ENCODE results near the gene G0S2.

GRCh38 chr1:209628618-209629299 lies 46.5 kb upstream of the G0S2 start:
- no peak for TF ChIP-seq CTCF (IDR thresholded peaks at IDR 0.05)
- no peak for TF ChIP-seq POLR2A (IDR thresholded peaks at IDR 0.05)
- no peak for TF ChIP-seq EP300 (IDR thresholded peaks at IDR 0.05)

Measured in ovary (tissue), 3 donors.